Measurements from ENCODE around the gene PCID2. TPM values are rescaled to one million over a fixed set of nuclear protein-coding genes. Genes with fewer than 3 reads are reported as not detected.

Gene PCID2
- total RNA-seq, 1 donor from 2014 or later, result 44.9 TPM

GRCh38 chr13:113218586-113218985 lies 10.1 kb upstream of the PCID2 start:
- Histone ChIP-seq H3K36me3 (peaks cover 0 to 16% of the 10 kb centered on the region in 2 donors), H3K4me3 (no peak overlapping the region), H3K27me3 (no peaks in the 10 kb centered on the region), H3K4me1 (peaks cover 36% of the 10 kb centered on the region), H3K27ac (no peak overlapping the region), H3K9me3 (no peaks in the 10 kb centered on the region)
- DNase-seq (ENCODE audit: extremely low spot score in 2 of 2), result no peak
- TF ChIP-seq POLR2A (IDR thresholded peaks at IDR 0.05) (no peak), POLR2AphosphoS5 (IDR thresholded peaks at IDR 0.05; ENCODE audit: insufficient read depth in 1 of 2, low read depth in 1 of 2) (no peak)
- intact Hi-C loops (cut with DNase I), result no loop called here

DNA sequence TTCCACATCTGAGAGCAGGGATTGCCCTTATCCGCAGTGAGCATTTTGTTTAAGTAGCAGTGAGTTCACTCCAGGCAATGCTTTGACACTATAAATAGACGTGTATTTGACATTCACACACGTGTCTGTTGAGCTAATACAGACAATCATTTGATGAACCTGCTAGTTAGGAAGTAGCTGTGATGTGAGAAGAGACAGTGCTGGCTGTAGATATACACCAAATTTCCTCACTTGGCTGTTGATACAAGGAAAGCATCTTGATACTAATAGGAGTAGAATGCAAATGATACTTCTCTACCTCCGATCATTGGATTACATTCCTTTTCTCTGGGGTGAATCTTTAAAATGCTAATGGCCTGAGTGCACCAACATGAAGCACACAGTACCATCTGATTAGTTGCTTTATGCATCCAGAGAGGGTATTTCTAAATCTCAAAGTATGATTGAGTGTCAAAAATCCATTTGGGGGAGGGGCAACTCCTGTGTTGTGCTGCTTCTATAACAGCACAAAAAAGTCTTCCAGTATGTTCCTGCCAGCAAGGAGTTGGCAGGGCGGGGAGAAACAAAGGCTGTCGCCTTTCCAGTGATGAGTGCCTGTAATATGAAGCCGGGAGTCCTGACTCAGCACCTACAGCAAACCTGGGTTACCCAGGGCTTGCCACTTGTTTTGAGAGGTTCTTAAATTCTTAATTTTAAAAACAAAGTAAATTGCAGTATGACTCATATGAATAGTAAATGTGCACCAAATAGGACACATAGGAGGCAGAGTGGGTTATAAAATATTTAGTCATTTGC lies 8.0 kb upstream of the PCID2 start:
- Histone ChIP-seq H3K27me3 (no peaks in the 10 kb centered on the region), H3K9me3 (no peaks in the 10 kb centered on the region), H3K27ac (no peak overlapping the region), H3K36me3 (peaks cover 0 to 14% of the 10 kb centered on the region in 2 donors), H3K4me3 (no peak overlapping the region), H3K4me1 (peaks cover 53% of the 10 kb centered on the region)
- intact Hi-C loops (cut with DNase I), result no loop called here
- TF ChIP-seq, protein P1, sequence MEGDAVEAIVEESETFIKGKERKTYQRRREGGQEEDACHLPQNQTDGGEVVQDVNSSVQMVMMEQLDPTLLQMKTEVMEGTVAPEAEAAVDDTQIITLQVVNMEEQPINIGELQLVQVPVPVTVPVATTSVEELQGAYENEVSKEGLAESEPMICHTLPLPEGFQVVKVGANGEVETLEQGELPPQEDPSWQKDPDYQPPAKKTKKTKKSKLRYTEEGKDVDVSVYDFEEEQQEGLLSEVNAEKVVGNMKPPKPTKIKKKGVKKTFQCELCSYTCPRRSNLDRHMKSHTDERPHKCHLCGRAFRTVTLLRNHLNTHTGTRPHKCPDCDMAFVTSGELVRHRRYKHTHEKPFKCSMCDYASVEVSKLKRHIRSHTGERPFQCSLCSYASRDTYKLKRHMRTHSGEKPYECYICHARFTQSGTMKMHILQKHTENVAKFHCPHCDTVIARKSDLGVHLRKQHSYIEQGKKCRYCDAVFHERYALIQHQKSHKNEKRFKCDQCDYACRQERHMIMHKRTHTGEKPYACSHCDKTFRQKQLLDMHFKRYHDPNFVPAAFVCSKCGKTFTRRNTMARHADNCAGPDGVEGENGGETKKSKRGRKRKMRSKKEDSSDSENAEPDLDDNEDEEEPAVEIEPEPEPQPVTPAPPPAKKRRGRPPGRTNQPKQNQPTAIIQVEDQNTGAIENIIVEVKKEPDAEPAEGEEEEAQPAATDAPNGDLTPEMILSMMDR (IDR thresholded peaks at IDR 0.05), result no peak
- TF ChIP-seq POLR2A (IDR thresholded peaks at IDR 0.05) (no peak), POLR2AphosphoS5 (IDR thresholded peaks at IDR 0.05; ENCODE audit: insufficient read depth in 1 of 2, low read depth in 1 of 2) (no peak)
- DNase-seq (ENCODE audit: extremely low spot score in 2 of 2), result no peak

GRCh38 chr13:113211774-113212173 lies 3.3 kb upstream of the PCID2 start:
- H3K4me1 ChIP-seq, result peaks cover 77% of the 10 kb centered on the region
- no peak for DNase-seq (ENCODE audit: extremely low spot score in 2 of 2)
- no peak overlapping the region for H3K4me3 ChIP-seq
- H3K27me3 ChIP-seq, result no peaks in the 10 kb centered on the region
- H3K9me3 ChIP-seq, result no peaks in the 10 kb centered on the region
- intact Hi-C loops (cut with DNase I), result no loop called here
- TF ChIP-seq, protein P1 (IDR thresholded peaks at IDR 0.05), result no peak
- TF ChIP-seq POLR2A (IDR thresholded peaks at IDR 0.05) (no peak), POLR2AphosphoS5 (IDR thresholded peaks at IDR 0.05; ENCODE audit: insufficient read depth in 1 of 2, low read depth in 1 of 2) (no peak)
- peaks cover 0 to 9% of the 10 kb centered on the region in 2 donors for H3K36me3 ChIP-seq
- no peak overlapping the region for H3K27ac ChIP-seq

- H3K36me3 ChIP-seq, result peaks cover 0 to 9% of the 10 kb centered on the region in 2 donors
- peak overlapping the region in 1 of 2 donors; percentile 98 for H3K4me3 ChIP-seq
- peaks cover 77% of the 10 kb centered on the region for H3K4me1 ChIP-seq
- H3K27ac ChIP-seq, result no peak overlapping the region
- TF ChIP-seq POLR2AphosphoS5 (IDR thresholded peaks at IDR 0.05; ENCODE audit: insufficient read depth in 1 of 2, low read depth in 1 of 2) (no peak), POLR2A (IDR thresholded peaks at IDR 0.05) (no peak)
- TF ChIP-seq, protein P1 (IDR thresholded peaks at IDR 0.05), result no peak
- no peaks in the 10 kb centered on the region for H3K9me3 ChIP-seq
- H3K27me3 ChIP-seq, result no peaks in the 10 kb centered on the region
- no peak for DNase-seq (ENCODE audit: extremely low spot score in 2 of 2)
- intact Hi-C loops (cut with DNase I), result no loop called here
Observed at GRCh38 chr13:113210833-113211232, 2.4 kb upstream of the PCID2 start.

GRCh38 chr13:113209759-113210421 lies 1.4 kb upstream of the PCID2 start:
- intact Hi-C loops (cut with DNase I), result loop anchor here (10.0 kb wide), 1 partner anchor 85 kb away; the partner anchor contains the start of gene LAMP1
- Histone ChIP-seq H3K27ac (peak overlapping the region; percentile 99), H3K4me1 (peaks cover 77% of the 10 kb centered on the region), H3K27me3 (no peaks in the 10 kb centered on the region), H3K4me3 (peak overlapping the region; percentile 78 to 98), H3K9me3 (no peaks in the 10 kb centered on the region), H3K36me3 (peaks cover 0 to 9% of the 10 kb centered on the region in 2 donors)
- no peak for TF ChIP-seq POLR2A (IDR thresholded peaks at IDR 0.05)
- DNase-seq (ENCODE audit: extremely low spot score in 2 of 2), result no peak
